Heart right ventricle (tissue), 16 donors: ENCODE measurements around the gene TCOF1. TPM values are rescaled to one million over a fixed set of nuclear protein-coding genes. Genes with fewer than 3 reads are reported as not detected.

Experiments
- ATAC-seq, 8 donors: fragments of 200-7000 bp; cut with Tn5 transposase; one replicate each; pipeline ENCODE4 v1.9.1; 2020; ENCODE audit warnings: mild to moderate bottlenecking in 8 of 8, moderate library complexity in 8 of 8, moderate number of reproducible peaks in 1 of 8
- DNase-seq, 2 donors: peaks; one replicate each; pipeline ENCODE4 v3.0.0-alpha.2; 2020
- H3K27ac ChIP-seq, 10 donors: fragments of 200-600 bp; sonication (generic) in 2 of 10; one replicate each; pipeline versions ENCODE4 v1.5.0 to v1.8.0; 2020 to 2022; ENCODE audit warnings: mild to moderate bottlenecking in 3 of 10
- H3K27me3 ChIP-seq, 7 donors: fragments of 200-600 bp; one replicate each; pipeline ENCODE4 v1.8.0; 2021 to 2022; ENCODE audit warnings: mild to moderate bottlenecking in 2 of 7
- H3K36me3 ChIP-seq, 9 donors: fragments of 200-600 bp; sonication (generic) in 1 of 9; one replicate each; pipeline versions ENCODE4 v1.5.0 to v1.8.0; 2020 to 2022; ENCODE audit warnings: mild to moderate bottlenecking in 2 of 9
- H3K4me1 ChIP-seq, 9 donors: fragments of 200-600 bp; sonication (generic) in 1 of 9; one replicate each; pipeline versions ENCODE4 v1.5.0 to v1.8.0; 2020 to 2022; ENCODE audit warnings: mild to moderate bottlenecking in 4 of 9
- H3K4me3 ChIP-seq, 10 donors: fragments of 200-600 bp; sonication (generic) in 2 of 10; one replicate each; pipeline versions ENCODE4 v1.5.0 to v1.8.0; 2020 to 2022; ENCODE audit warnings: mild to moderate bottlenecking in 7 of 10, moderate library complexity in 2 of 10
- H3K9me3 ChIP-seq, 11 donors: fragments of 200-600 bp in 10 of 11; sonication (generic) in 2 of 11; one replicate each; pipeline versions ENCODE4 v1.5.0 to v1.8.0; 2013 to 2022; ENCODE audit warnings: mild to moderate bottlenecking in 2 of 11, control low read depth in 1 of 11, moderate library complexity in 1 of 11
- CTCF ChIP-seq, 9 donors: fragments of 200-600 bp; sonication (generic) in 2 of 9; IDR thresholded peaks; one replicate each; pipeline versions ENCODE4 v1.5.0 to v1.8.0; 2021 to 2022; ENCODE audit warnings: antibody characterized with exemption in 9 of 9, mild to moderate bottlenecking in 5 of 9, moderate library complexity in 1 of 9
- WGBS, 2 donors: extraction: QIAGEN DNeasy Blood & Tissue Kit; methylation state at CpG; one replicate each; pipeline ENCODE4 v1.1.7; 2013; ENCODE audit warnings: inconsistent platforms in 1 of 2; 5-methylcytosine and 5-hydroxymethylcytosine counted together
- intact Hi-C, 10 donors: fragments of 100-400 bp; cut with DNase I; formaldehyde crosslinking; loops; one replicate each; pipeline versions ENCODE4 v1.11.1 to v1.14.2; 2022
- polyA plus RNA-seq, 2 donors: library from polyadenylated mRNA; stranded (reverse); fragments of 200-250 nt; gene quantifications; one replicate each; pipeline ENCODE4 v1.2.3, GENCODE V29; 2013
- total RNA-seq, 10 donors: library from RNA; stranded (reverse); fragmentation: NEBNext Ultra II Directional in 3 of 10; extraction: Animal tissue kit (Norgen Biotek cat#: 25700) in 3 of 10; gene quantifications; one replicate each; pipeline versions ENCODE4 v1.2.1 to v1.2.4, GENCODE V29; 2021 to 2023
- donor health status: Arrhythmogenic right ventricular cardiomyopathy.
- donor health status: ischemic (EF 13 %, LVEDD 7.1; RV severe dilation, severe dysfunction).
- donor health status: healthy with polysubstance abuse.
- donor health status: DM: no; HTN: yes; CAD: no.
- donor health status: DM: no; HTN: no; CAD: no.
- donor health status: ischemic (EF 25% LVEDD 6.9; RV normal size, moderate dysfunction).
- donor health status: ischemic (EF 25% LVEDD 5.7; RV mildly dilated, moderate dysfunction).
- donor health status: healthy.
- donor health status: DM: yes; HTN: yes; CAD: no.
- donor health status: Ischemic cardiomyopathy.
- donor health status: ischemic (EF 35%, LVEDD 5.7; RV mildly dilated, moderate dysfunction).
- donor health status: nonischemic (EF 11% LVEDD 7.7; RV severe dilation, severe dysfunction).
- donor health status: DM: yes; HTN: yes; CAD: no.
- donor health status: PGD.
- donor health status: ischemic (EF 29% LVEDD 5.4; RV normal size, mild dysfunction).
- donor health status: nonischemic (EF 23%, LVEDD 6.1; RV moderate dilation, normal function).

TCOF1 gene
- total and polyA plus RNA-seq, 12 donors, result 12.4 to 21.3 (median 14.1) TPM

GRCh38 chr5:150321784-150322183 is 35.7 kb upstream of the TCOF1 start:
- WGBS, 2 donors, result 89 to 93% methylated on average over 1 of the region's 1 CpG
- no peak for ATAC-seq

GRCh38 chr5:150322202-150322601 is 35.3 kb upstream of the TCOF1 start:
- ATAC-seq (no peak), DNase-seq (no peak)
- intact Hi-C loops, result no loop called here
- no peak for TF ChIP-seq CTCF (IDR thresholded peaks at IDR 0.05)
- Histone ChIP-seq H3K27ac (no peak overlapping the region), H3K4me3 (no peak overlapping the region), H3K36me3 (no peaks in the 10 kb centered on the region), H3K27me3 (peaks cover 0 to 6% (median 0%) of the 10 kb centered on the region in 7 donors), H3K4me1 (peaks cover 0 to 16% (median 9%) of the 10 kb centered on the region in 9 donors), H3K9me3 (peaks cover 0 to 9% (median 0%) of the 10 kb centered on the region in 11 donors)

More at GRCh38 chr5:150321784-150322183, 35.7 kb upstream of the TCOF1 start:
- intact Hi-C loops, result no loop called here
- no peaks in the 10 kb centered on the region for H3K36me3 ChIP-seq
- H3K9me3 ChIP-seq, result peaks cover 0 to 9% (median 0%) of the 10 kb centered on the region in 11 donors
- H3K4me3 ChIP-seq, result no peak overlapping the region
- peaks cover 0 to 16% (median 9%) of the 10 kb centered on the region in 9 donors for H3K4me1 ChIP-seq
- peaks cover 0 to 6% (median 0%) of the 10 kb centered on the region in 7 donors for H3K27me3 ChIP-seq
- TF ChIP-seq CTCF (IDR thresholded peaks at IDR 0.05), result no peak
- no peak overlapping the region for H3K27ac ChIP-seq
- DNase-seq, result no peak

GRCh38 chr5:150323092-150323491 is 34.4 kb upstream of the TCOF1 start:
- H3K27ac ChIP-seq, result no peak overlapping the region
- intact Hi-C loops, result no loop called here
- H3K4me1 ChIP-seq, result peaks cover 0 to 16% (median 9%) of the 10 kb centered on the region in 9 donors
- no peak overlapping the region for H3K4me3 ChIP-seq
- 84 to 89% methylated on average over 6 of the region's 6 CpGs for WGBS, 2 donors
- H3K9me3 ChIP-seq, result peaks cover 0 to 9% (median 0%) of the 10 kb centered on the region in 11 donors
- ATAC-seq, result no peak
- TF ChIP-seq CTCF (IDR thresholded peaks at IDR 0.05), result no peak
- DNase-seq, result no peak
- H3K27me3 ChIP-seq, result peaks cover 0 to 6% (median 0%) of the 10 kb centered on the region in 7 donors
- H3K36me3 ChIP-seq, result no peaks in the 10 kb centered on the region

- H3K4me1 ChIP-seq, result peaks cover 0 to 16% (median 8%) of the 10 kb centered on the region in 9 donors
- no peak for TF ChIP-seq CTCF (IDR thresholded peaks at IDR 0.05)
- DNase-seq (no peak), ATAC-seq (no peak)
- peaks cover 0 to 9% (median 0%) of the 10 kb centered on the region in 11 donors for H3K9me3 ChIP-seq
- H3K27me3 ChIP-seq, result peaks cover 0 to 6% (median 0%) of the 10 kb centered on the region in 7 donors
- WGBS, 2 donors, result 69 to 90% methylated on average over 8 of the region's 8 CpGs
- H3K27ac ChIP-seq, result no peak overlapping the region
- no peaks in the 10 kb centered on the region for H3K36me3 ChIP-seq
- intact Hi-C loops, result no loop called here
- H3K4me3 ChIP-seq, result no peak overlapping the region
Observed at GRCh38 chr5:150323819-150324218, 33.7 kb upstream of the TCOF1 start.
